ENCODE measurements around the gene SEC24D.
"Not testable (repeated sequence)": the region's sequence is repeated elsewhere in the genome, so short reads cannot be mapped to it uniquely, and the experiment has no call there.

The SEC24D gene

DNA sequence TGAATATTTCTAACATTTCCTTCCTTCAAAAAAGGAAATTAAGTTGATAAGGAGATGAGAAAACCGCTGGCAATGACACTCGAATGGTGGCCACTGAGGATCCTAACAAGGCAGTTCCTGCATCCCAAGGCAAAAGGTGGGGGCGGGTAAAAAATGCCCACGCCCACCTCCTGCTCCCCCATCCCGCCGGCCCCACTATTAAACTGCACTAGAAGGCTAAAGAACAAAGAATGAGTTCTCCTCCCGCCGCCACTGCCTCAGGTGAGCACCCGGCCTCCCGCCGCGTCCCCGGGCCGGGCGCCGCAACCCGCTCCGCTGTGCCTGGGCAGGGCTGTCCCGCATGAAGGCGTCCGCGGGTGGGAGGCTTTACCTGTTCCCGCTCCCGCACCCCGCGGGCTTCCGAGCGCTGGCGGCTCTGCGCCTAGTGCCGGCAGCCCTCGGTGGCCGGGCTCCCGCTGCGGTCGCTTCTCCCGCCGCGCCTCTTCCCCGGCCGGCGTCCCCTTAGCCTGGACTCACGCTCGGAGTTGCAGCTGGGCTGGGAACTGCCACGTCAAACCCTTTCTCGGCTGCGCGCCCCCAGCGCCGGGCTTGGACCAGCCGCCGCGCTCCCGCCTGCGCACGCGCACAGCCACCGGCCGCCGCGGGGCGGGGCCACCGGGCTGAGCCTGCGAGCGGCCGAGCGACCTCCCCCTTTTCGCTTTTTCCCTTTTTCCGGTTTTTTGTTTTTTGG is at the start of gene SEC24D:
Gene SEC24D, minus strand, starts transcription at position 556 of the 730 bp plus-strand sequence. CDS start 2,430 bp downstream, outside the sequence.
- peak; percentile 87 for DNase-seq

DNA sequence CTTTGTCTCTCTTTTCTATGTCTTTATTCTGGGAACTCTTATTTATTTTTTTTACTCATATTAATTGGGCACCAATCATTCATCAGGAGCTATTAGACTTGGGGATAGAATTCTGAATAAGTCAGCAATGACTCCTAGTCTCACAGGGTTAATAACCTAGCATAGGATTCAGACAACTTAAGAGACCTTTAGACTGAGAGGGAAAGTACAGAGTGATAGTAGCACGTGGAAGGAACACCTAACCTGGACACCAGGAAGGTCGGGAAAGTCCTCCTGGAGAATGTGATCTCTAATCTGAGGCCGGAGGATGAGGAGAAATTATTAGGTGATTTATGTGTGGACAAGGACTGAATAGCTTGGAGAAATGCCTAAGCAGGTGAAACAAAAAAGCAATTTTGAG is 48.8 kb upstream of the SEC24D start:
- DNase-seq, result no peak

- no peak for DNase-seq
Measured at GRCh38 chr4:118883861-118884260, 47.9 kb upstream of the SEC24D start.

DNA sequence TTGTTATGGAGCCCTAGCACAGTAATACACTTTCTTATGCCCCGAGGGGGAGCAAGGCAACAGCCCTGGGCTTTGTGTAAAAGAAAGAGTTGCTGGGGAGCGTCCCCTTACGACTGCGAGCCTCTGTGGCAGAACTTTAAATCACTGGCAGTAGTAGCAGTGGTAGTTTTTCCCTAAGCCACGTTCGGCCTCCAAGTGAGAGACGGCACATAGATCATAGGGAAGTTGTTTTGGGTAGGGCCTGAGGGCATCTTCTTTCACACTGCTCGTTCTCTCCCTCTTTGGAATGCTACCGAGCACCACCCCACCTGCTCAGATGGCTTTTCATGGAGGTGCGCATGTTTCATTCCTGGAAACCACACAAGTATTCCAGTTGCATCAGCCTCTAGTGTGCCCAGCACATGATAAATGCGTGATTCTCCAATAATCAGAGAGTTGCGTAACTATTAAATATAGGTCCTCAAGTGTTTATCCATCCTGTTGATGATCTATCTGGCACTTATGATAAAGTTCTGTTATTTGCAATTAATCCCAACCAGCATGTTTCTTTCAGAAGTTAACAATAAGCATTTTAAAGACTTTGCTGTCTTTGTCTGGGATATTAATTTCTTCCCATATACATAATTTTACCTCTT is 45.7 kb upstream of the SEC24D start:
- DNase-seq, result no peak

- DNase-seq, result no peak
Measured at GRCh38 chr4:118879409-118879808, 43.5 kb upstream of the SEC24D start.

DNA sequence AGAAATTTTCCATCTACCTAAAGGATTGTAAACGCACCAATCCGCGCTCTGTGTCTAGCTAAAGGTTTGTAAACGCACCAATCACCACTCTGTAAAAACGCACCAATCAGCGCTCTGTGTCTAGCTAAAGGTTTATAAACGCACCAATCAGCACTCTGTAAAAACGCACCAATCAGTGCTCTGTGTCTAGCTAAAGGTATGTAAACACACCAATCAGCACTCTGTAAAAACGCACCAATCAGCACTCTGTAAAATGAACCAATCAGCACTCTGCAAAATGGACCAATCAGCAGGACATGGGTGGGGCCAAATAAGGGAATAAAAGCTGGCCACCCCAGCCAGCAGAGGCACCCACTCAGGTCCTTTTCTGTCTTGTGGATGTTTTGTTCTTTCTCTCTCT is 42.6 kb upstream of the SEC24D start:
- DNase-seq, result not testable (repeated sequence)

GRCh38 chr4:118877797-118878196 is 41.9 kb upstream of the SEC24D start:
- no peak for DNase-seq

DNA sequence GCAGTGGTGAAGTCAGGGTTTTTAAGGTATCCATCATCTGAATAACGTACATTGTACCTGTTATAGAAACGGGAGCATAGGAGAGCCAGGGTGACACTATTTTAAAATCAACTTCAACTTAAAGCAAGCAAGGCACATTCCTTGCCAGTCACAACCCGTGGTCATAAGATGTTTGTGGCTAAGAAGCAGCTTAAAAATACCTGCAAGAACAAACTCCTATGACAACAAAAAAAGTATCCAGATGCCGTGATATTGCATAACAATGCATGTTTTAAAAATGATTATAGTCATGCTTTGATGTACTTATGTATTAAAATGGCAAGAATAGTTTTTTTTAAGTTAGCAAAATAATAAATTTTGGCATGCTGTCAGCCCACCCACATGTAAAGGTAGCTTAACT is 36.3 kb upstream of the SEC24D start:
- DNase-seq, result no peak

DNA sequence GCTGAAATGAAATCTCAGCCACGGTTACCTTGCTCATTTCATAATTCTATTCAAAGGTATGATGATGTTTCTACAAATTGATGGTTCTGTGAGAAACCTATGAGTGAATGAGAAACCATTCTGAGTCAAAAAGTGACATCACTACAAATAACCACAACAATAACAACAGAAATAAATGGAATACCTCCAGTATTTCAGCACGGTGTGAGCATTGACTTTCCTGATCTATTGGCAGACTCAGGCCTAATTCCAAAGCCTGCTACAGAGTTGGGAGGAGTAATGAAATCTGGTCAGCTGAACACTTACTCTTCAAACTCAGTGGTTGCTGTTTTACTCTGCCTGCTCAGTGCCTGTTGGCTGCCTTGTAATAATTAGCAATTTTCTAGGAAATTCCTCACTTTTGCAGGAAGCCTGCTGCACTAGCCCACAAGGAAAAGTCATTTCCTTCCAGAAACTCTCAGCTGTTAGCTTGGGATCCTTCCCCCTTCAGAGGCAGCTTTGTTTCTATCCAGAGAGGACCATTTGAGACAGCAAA is 33.9 kb upstream of the SEC24D start:
- no peak for DNase-seq

DNA sequence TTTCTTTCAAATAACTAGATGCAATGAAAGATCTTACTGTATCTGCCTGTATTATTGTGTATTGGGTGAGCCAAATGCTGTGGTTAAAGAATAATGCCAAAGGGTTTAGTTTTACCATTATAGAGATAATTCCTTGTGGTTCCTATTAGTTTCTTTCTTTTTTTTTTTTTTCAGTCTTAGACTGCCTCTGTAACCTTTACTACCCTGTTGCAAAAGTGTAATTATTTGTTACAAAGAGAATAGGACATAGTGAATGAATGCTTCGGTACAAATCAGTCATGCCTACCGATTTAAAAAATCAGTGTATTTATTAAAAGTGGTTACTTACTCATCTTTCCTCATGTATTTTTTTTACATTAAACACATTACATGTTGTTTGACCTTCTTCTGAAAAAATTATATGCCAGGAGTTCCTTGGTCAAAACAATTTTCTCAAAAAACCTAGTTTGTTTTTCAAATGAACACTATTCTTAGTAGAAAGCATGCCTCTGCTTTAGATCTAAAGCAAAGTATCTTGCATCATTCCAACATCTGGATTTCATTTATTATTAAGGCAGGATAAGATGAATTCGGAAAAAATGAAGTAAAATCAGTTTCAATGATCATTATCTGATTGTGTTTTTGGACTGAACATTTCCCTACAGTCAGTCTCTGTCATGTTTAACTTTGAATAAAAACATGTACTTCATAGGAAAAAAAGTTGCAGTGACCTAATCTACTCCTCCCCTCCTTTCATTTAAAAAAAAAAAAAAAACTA is 31.6 kb upstream of the SEC24D start:
- no peak for DNase-seq

- no peak for DNase-seq
Measured at GRCh38 chr4:118866442-118866841, 30.5 kb upstream of the SEC24D start.

GRCh38 chr4:118865091-118865708 is 29.3 kb upstream of the SEC24D start:
- peak; percentile 12 for DNase-seq

DNA sequence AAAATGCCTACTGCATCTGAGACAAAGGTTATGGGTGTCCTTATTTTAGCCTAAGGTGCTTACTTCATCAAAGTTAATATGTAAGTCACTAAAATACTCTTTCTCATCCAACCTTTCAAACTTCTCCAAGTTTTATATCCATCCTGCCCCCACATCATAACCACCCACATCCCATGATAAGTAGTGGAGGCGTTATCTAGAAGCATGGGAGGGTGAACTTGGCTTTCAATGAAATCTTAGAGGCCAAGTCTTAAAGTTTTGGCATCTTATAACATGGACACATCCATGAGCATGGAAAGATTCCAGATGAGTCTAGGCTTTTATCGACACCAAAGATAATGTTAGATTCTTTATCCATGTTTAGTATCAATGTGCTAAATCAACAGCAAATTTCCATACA is 22.9 kb upstream of the SEC24D start:
- no peak for DNase-seq

- no peak for DNase-seq
Measured at GRCh38 chr4:118857760-118858159, 21.8 kb upstream of the SEC24D start.

GRCh38 chr4:118850488-118851173 is 14.7 kb upstream of the SEC24D start:
- DNase-seq, result peak; percentile 23

DNA sequence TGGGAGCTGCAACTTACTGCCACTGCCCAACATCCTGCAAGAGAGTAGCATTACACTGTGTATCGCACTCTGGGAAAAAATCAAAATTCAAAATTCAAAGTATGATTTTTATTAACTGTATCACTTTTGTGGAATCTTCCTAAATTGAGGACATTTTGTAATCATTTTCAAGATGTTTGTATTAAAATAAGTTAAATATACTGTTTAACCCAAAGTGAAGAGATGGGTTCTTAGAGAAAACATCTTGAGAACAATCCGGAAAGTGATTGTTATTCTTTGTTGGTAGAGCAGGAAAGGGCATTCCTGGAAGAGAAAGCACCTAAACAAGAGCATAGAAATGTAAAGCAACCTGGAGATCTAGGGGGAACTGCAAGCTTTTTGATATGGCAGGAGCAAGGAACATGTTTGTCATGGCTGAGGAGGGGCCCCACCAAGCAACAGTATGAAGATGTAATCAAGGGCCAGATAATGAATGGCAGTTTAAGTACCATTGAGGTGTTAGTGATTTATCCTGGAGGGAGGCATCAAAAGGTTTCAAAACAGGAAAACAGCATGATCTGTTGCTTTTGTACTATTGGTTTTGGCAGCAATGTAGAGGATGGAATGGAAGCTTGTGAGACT is 14.1 kb upstream of the SEC24D start:
- no peak for DNase-seq

DNA sequence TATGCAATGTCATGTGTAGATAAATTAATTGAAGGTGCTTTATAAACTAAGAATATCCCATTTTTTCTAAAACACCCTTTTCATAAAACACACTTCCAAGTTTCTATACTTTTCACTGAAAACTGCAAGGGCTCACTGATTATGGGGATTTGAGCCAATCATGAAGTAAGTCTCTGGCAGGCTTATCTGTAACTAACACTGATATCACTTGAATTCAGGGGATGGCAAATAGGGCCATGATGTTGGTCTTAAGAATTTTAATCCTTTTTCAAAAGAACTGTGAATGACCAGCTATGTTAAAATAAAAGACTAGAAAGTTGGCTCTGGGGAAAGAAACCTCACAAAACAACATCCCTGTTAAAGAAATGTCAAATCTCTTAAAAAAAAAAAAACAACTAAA is 13.0 kb upstream of the SEC24D start:
- DNase-seq, result no peak

GRCh38 chr4:118848242-118848641 is 12.3 kb upstream of the SEC24D start:
- no peak for DNase-seq

GRCh38 chr4:118846979-118847378 is 11.1 kb upstream of the SEC24D start:
- DNase-seq, result no peak

DNA sequence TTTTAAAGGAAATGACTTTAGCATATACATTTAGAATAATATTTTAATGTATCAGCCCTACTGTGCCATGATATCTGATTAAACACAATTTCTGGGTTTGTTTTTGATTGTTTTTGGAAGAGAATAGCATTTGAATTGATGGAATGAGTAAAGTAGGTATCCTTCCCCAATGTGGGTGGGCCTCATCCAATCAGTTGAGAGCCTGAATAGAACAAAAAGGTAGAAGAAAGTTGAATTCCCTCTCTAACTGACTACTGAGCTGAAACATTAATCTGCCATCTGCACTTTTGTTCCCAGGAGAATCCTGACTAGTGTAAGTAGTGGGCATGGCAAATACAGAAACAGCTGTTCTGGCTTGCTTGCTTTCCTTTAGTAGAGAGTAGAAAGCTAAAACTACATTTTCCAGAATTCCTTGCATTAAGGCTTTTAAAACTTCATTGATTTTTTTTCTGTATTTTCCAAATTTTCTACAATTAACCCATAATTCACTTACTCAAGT is 9.7 kb upstream of the SEC24D start:
- no peak for DNase-seq

- no peak for DNase-seq
Measured at GRCh38 chr4:118843237-118843636, 7.3 kb upstream of the SEC24D start.

- no peak for DNase-seq
Measured at GRCh38 chr4:118842055-118842454, 6.1 kb upstream of the SEC24D start.
